Lower lobe of right lung (tissue), 2 donors: ENCODE measurements around the gene SAA1. TPM values are rescaled to one million over a fixed set of nuclear protein-coding genes. Genes with fewer than 3 reads are reported as not detected.

ENCODE experiments used
- ATAC-seq, 2 donors: fragments of 200-7000 bp; cut with Tn5 transposase; one replicate each; pipeline ENCODE4 v1.9.1; 2020 to 2022; ENCODE audit warnings: mild to moderate bottlenecking in 2 of 2, moderate library complexity in 2 of 2
- DNase-seq: peaks from one replicate; pipeline ENCODE4 v3.0.0-alpha.2; 2020
- H3K27ac ChIP-seq: fragments of 200-600 bp; one replicate; pipeline ENCODE4 v1.8.0; 2022
- H3K27me3 ChIP-seq: fragments of 200-600 bp; one replicate; pipeline ENCODE4 v1.8.0; 2022; ENCODE audit warnings: low read depth
- H3K36me3 ChIP-seq: fragments of 200-600 bp; one replicate; pipeline ENCODE4 v1.8.0; 2022; ENCODE audit warnings: mild to moderate bottlenecking
- H3K4me1 ChIP-seq: fragments of 200-600 bp; one replicate; pipeline ENCODE4 v1.8.0; 2022
- H3K4me3 ChIP-seq: fragments of 200-600 bp; one replicate; pipeline ENCODE4 v1.8.0; 2022; ENCODE audit warnings: mild to moderate bottlenecking
- H3K9me3 ChIP-seq: fragments of 200-600 bp; one replicate; pipeline ENCODE4 v1.8.0; 2022
- intact Hi-C: fragments of 100-400 bp; cut with DNase I; formaldehyde crosslinking; loops from one replicate; pipeline ENCODE4 v1.11.0; 2022
- total RNA-seq: library from RNA; stranded (reverse); fragmentation: NEBNext Ultra II Directional; extraction: Animal tissue kit (Norgen Biotek cat#: 25700); gene quantifications from one replicate; pipeline ENCODE4 v1.2.1, GENCODE V29; 2021
- TF ChIP-seq, protein P1 (sequence below): fragments of 200-600 bp; IDR thresholded peaks from one replicate; pipeline ENCODE4 v1.8.0; 2022; ENCODE audit warnings: antibody characterized with exemption, mild to moderate bottlenecking
- donor health status: DM: no; HTN: yes; CAD: no; lungs with severe emphysema.

Gene SAA1
- total RNA-seq, 1 donor from 2014 or later, result 36.7 TPM

DNA sequence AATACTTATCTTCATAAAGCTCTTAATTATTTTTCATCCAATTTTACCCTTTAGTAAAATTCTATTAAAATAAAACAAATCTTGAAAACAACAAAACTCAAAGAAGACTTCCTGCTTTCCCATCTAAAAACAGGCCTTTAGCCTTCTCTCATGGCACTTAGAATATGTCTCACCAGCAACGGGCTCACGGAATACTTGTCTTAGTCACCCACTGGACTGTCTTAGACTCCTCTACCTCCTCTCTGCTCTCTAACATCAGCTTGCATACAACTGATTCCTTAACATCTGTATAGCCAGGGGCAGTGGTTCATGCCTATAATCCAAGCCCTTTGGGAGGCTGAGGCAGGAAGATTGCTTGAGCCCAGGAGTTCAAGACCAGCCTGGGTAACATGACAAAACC lies 42.2 kb downstream of the SAA1 start:
- H3K4me3 ChIP-seq, result no peak overlapping the region
- peaks cover 21% of the 10 kb centered on the region for H3K4me1 ChIP-seq
- DNase-seq (no peak), ATAC-seq (no peak)
- no peaks in the 10 kb centered on the region for H3K9me3 ChIP-seq
- peaks cover 85% of the 10 kb centered on the region for H3K36me3 ChIP-seq
- no peaks in the 10 kb centered on the region for H3K27me3 ChIP-seq
- H3K27ac ChIP-seq, result no peak overlapping the region
- intact Hi-C loops, result no loop called here
- TF ChIP-seq, protein P1, sequence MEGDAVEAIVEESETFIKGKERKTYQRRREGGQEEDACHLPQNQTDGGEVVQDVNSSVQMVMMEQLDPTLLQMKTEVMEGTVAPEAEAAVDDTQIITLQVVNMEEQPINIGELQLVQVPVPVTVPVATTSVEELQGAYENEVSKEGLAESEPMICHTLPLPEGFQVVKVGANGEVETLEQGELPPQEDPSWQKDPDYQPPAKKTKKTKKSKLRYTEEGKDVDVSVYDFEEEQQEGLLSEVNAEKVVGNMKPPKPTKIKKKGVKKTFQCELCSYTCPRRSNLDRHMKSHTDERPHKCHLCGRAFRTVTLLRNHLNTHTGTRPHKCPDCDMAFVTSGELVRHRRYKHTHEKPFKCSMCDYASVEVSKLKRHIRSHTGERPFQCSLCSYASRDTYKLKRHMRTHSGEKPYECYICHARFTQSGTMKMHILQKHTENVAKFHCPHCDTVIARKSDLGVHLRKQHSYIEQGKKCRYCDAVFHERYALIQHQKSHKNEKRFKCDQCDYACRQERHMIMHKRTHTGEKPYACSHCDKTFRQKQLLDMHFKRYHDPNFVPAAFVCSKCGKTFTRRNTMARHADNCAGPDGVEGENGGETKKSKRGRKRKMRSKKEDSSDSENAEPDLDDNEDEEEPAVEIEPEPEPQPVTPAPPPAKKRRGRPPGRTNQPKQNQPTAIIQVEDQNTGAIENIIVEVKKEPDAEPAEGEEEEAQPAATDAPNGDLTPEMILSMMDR, result no peak

DNA sequence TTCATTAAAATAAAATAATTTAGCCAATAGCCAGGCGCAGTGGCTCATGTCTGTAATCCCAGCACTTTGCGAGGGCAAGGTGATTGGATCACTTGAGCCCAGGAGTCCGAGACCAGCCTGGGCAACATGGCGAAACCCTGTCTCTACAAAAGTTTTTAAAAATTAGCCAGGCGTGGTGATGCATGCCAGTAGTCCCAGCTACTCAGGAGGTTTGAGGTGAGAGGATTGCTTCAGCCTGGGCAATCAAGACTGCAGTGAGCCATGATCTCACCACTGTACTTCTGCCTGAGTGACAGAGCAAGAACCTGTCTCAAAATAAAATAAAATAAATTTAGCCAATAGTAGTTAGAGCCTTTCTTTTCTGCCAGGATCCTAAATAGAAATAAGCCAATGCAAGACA lies 43.6 kb downstream of the SAA1 start:
- H3K27ac ChIP-seq, result no peak overlapping the region
- no peak for ATAC-seq
- H3K36me3 ChIP-seq, result peaks cover 71% of the 10 kb centered on the region
- DNase-seq, result no peak
- no peaks in the 10 kb centered on the region for H3K27me3 ChIP-seq
- H3K4me1 ChIP-seq, result peaks cover 26% of the 10 kb centered on the region
- intact Hi-C loops, result no loop called here
- no peak overlapping the region for H3K4me3 ChIP-seq
- H3K9me3 ChIP-seq, result no peaks in the 10 kb centered on the region
- TF ChIP-seq, protein P1, result no peak

DNA sequence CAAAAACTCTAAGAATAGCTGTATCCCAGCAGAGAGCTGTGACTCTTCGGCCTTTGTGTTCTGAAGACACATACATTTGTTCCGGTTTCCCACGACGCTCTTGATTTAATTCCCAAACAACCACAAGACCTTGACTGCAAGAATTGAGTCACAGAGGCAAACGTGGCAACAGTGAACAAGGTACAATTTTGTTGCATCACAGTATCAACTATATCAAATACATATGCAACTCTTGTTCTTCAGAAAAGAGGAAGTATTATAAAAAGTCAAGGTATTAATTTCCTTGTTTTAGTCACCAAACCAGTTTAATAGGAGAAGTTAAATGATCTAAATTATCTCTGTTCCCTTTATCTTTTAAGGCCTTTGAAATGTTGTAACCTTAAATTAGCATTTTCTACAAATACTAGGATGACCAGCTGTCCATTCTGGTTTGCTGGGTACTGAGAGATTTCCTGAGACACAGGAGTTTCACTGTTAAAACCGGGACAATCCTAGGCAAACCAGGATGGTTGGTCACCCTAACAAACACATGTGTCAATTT lies 44.8 kb downstream of the SAA1 start:
- Histone ChIP-seq H3K36me3 (peaks cover 60% of the 10 kb centered on the region), H3K4me1 (peaks cover 32% of the 10 kb centered on the region), H3K4me3 (no peak overlapping the region), H3K9me3 (no peaks in the 10 kb centered on the region), H3K27ac (no peak overlapping the region), H3K27me3 (no peaks in the 10 kb centered on the region)
- DNase-seq (no peak), ATAC-seq (no peak)
- TF ChIP-seq, protein P1, result no peak
- intact Hi-C loops, result no loop called here

DNA sequence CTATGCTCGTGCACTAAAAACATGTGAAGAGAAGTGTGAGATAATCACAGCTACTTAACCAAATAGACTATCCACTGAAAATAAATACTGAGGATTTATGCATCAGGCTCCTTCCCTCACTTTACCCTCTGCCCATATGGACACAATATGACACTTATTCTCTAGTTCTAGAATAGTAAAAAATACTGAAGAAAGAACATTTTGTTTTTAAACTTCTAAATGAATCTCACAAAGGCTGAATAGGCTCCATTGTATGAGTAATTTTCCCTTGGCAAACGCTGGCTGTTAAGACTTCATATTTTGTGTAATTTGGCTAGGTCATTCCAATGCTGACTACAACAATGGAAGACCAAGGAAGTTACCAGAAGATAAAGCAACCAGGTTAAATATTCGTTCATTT lies 45.9 kb downstream of the SAA1 start:
- Histone ChIP-seq H3K27me3 (no peaks in the 10 kb centered on the region), H3K27ac (peak overlapping the region; percentile 59), H3K4me1 (peaks cover 32% of the 10 kb centered on the region), H3K9me3 (no peaks in the 10 kb centered on the region), H3K4me3 (no peak overlapping the region), H3K36me3 (peaks cover 50% of the 10 kb centered on the region)
- intact Hi-C loops, result no loop called here
- ATAC-seq (no peak), DNase-seq (no peak)
- TF ChIP-seq, protein P1, result no peak

DNA sequence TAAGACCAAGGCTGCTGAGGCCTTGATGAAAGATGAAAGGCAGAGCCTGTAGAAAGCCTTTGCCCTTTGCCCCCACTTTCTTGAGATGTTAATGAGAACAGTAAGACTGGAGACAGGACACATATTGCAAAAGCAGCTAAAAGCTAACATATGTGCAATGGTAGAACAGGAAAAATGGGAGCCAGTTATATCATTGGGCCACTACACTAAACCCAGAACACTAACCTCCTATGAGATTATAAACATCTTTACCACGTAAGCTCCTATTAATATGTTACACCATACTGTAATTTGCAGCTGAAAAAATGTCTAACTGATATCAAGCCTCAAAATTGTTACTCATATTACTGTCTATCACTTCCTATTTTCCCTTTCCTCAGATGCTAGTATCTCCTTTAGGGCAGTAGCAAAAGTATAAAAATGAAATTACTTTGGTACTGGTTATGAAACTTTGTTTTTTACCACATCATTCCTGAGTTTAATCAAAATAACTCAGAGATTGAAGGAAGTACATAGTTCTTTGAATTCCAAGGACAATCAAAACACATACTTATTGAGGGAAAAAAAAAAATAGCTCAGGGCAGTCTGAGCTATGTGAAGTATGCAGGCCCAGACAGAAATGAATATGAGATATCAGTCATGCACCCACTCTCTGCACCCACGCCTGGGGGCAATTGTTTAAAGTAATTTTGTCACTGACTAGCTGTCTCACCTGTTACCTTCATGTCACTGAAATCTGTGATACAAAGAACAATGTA lies 46.8 kb downstream of the SAA1 start:
- TF ChIP-seq, protein P1, result no peak
- Histone ChIP-seq H3K36me3 (peaks cover 42% of the 10 kb centered on the region), H3K4me1 (peaks cover 32% of the 10 kb centered on the region), H3K4me3 (no peak overlapping the region), H3K27ac (peak overlapping the region; percentile 59), H3K27me3 (no peaks in the 10 kb centered on the region), H3K9me3 (no peaks in the 10 kb centered on the region)
- ATAC-seq (peak; percentile 66 to 83), DNase-seq (no peak)
- intact Hi-C loops, result no loop called here
